DMS153 (cell line): ENCODE data around the gene TRPC4.
"Not testable (repeated sequence)": the region's sequence is repeated elsewhere in the genome, so short reads cannot be mapped to it uniquely, and the experiment has no call there.

ENCODE experiments used
- DNase-seq: peaks from one replicate; lab custom pipeline; 2025; lab: John Stamatoyannopoulos, UW

TRPC4 gene

DNA sequence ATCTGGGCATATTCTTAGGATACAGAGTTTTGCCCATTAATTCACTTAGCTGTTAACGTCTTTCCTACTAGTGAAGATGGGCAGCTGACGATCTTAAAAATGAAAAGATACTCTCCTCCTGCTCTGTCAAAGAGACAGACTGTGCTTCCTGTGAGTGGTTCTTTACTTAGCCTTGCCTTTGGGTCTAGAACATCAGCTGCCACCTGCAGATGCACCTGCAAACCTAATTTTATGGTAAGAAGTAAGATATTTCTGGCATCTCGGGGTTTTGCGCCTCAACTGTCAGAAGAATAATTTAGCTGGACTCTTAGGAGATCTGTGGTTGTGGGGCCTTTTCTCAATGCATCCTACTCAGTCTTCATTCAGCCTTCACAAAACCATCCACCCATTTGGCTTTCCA lies 36.2 kb downstream of the TRPC4 start:
- DNase-seq: no peak

DNA sequence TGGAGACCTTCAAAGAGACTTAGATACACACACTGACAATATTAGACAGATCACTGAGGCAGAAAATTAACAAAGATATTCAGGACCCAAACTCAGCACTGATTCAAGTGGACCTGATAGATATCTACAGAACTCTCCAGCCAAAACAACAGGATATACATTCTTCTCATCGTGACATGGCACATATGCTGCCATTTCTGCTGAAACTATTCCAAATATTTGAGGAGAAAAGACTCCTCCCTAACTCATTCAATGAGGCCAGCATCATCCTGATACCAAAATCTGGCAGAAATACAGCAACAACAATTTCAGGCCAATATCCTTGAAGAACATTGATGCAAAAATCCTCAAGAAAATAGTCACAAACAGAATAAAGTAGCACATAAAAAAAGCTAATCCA lies 53.3 kb downstream of the TRPC4 start:
- DNase-seq: no peak

DNA sequence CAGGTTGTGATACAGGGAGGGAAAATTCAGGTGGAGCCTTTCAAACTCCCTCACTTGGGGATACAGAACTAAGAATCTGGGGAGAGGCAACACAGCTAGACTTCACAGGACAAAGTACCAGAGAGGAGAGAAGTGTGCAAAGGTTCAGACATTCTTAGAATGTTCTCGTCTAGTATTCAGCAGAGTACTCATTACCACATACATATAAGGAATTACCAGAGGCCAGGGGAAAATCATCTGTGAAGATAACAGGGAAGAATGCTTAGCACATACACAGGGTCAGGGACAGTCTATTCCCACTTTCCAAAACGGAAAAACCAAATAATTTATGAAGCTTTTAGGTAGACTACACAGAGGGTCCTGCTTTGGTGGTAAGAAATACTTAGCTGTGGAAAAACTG lies 58.1 kb downstream of the TRPC4 start:
- DNase-seq: no peak

DNA sequence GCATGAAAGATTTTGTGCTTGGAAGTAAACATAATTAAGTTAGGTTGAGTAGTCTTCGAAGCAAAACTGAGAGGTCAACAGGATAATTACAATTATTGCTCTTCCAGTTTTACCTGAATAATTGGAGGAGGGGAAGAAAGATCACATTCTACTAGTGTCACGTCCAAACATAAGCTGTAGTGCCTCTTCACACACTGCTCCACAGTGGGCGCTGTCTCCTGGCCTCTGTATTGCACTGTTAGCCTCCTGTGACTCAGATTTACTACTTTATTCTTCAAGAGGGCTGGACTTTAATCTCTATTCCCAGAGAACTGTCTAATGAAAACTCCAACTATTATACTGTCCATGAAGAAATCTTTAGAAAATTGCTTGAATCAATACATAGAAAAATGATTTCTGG lies 62.9 kb downstream of the TRPC4 start:
- no peak for DNase-seq

GRCh38 chr13:37797631-37798030 lies 71.9 kb downstream of the TRPC4 start:
- DNase-seq: no peak

DNA sequence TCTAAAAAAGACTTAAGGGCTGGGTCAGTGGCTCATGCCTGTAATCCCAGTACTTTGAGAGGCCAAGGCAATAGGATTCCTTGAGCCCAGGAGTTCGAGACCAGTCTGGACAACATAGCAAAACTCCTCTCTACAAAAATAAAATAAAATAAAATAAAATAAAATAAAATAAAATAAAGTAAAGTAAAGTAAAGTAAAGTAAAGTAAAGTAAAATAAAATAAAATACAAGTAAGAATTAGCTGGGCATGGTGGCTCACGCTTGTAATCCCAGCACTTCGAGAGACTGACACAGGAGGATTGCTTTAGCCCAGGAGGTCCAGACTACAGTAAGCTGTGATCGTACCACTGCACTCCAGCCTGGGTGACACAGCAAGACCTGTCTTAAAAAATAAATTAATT lies 72.8 kb downstream of the TRPC4 start:
- DNase-seq: not testable (repeated sequence)

DNA sequence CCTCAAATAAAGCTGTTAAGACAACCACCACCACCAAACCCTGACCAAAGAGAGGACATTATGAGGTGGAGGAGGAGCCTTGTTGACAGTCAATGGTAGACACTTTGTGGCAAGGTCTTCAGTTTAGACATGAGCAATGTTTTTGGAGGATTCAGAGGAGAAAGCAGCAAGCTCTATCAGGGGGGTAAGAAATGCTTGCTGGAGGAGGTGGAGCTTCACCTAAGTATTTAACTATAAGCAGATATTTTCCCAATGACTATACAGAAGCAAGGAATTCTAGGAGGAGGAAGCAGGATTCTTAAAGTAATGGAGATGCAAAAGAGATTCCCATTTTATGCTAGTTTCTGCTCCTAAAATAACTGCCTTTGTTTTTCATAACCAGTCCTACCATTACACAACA lies 74.2 kb downstream of the TRPC4 start:
- no peak for DNase-seq

DNA sequence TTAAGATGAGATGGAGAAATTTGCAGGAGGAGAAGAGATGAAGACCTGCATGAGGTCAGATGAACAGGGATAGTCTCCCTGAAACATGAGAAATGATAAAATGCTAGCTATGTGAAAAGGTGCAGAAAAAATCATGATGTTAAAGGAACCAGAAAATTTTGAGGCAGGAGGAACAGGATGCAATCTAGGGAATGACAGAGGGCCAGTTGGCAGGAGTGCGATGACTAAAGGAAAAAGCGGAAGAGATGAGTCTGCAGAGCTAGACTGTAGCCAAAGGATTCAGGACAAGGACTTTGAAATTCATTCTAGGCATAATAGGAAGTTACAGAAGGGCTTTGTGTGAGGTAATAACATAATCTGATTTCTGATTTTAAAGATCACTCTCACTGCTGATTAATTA lies 77.9 kb downstream of the TRPC4 start:
- no peak for DNase-seq

DNA sequence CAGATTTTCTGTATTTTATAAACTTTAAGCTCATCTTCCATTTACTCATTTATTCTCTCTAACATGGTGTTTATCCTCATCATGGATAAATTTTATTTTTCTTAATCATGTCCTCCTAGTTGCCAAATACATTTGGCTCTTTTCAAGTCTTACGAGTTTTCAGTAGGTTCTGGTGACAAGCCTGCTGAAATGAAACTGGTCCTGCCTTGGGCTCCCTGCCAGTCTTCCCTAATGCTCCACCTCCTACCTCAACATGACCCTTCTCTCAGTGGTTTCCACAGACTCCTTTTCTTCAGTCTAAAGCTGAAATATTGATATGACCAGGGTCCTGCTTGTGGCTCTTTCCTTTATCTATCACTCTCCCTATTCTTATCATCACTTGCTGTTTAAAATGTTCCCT lies 81.2 kb downstream of the TRPC4 start:
- no peak for DNase-seq

DNA sequence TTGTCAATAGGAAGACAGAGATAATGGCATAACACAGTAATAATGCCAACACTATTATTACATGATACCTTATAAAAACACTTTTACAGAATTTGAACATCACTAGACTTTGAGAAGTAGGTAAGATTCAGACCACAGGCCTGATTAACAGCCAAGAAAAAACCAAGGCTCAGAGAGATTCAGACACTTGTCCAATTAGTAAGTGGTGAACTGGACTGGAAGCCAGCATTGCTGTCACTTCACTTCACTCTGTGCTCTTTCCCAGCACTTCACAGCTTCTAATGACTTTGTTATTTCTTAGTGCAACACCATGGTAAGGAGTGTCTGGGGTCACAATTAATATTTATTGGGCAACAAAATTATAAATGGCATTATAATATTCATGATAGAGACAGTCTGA lies 91.9 kb downstream of the TRPC4 start:
- DNase-seq: no peak

GRCh38 chr13:37775871-37776270 lies 93.7 kb downstream of the TRPC4 start:
- no peak for DNase-seq

GRCh38 chr13:37772644-37773043 lies 96.9 kb downstream of the TRPC4 start:
- no peak for DNase-seq

DNA sequence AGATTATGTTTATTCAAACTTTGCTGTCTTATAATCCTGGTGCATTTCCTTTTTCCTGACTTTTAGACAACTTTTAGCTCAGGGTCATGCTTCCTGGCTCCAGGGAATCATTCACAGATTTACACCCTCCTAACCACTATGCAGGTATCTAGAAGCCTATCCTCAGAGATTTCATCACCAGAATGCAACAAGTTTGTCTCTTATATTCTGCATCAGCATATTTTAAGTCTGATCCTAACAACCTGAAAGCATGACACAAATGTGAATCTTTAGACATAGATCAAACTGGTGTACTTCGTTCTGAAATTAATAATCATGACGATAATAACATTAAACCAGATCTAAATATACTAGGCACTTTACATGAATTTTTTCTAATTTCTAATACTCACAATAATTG lies 100.0 kb downstream of the TRPC4 start:
- no peak for DNase-seq

DNA sequence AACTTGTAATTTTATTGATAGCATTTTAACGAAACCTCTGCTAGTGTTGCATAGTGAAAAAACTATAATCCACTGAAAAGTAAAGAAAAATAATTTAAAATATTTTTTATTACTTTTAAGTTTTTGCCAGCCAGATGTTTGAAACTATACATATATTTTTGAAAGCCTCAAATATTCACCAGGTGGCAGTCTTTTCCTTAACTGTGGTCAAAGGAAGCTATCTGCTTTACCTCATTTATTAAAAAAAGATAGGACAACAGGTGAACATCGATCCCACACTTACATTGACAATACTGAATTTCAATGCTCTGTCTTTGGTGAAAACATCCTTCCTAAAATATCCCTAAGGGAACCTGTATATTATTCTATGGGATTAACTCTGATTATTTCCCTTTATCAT lies 100.5 kb downstream of the TRPC4 start:
- DNase-seq: peak; percentile 17

DNA sequence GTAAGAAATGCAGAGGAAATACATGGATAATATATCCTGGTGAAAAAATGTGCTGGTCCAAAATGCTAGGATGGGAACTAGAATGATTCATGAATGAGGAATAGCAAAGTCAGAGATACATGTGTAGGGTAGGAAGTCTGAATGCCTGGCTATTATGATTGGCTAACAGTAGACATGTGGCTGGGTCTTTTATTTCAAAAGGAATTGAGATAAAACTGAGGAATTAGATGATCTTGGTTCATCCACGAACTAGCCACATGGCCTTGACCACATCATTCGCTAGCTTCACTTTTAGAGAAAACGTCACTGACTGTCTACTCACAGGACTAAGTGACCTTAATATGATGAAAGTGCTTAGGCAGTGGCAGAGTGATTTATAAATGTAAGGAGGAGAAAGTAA lies 103.1 kb downstream of the TRPC4 start:
- DNase-seq: no peak

- DNase-seq: no peak
Observed at GRCh38 chr13:37755349-37755748, 114.2 kb downstream of the TRPC4 start.

GRCh38 chr13:37753776-37754175 lies 115.8 kb downstream of the TRPC4 start:
- no peak for DNase-seq

GRCh38 chr13:37752146-37752545 lies 117.4 kb downstream of the TRPC4 start:
- DNase-seq: no peak

DNA sequence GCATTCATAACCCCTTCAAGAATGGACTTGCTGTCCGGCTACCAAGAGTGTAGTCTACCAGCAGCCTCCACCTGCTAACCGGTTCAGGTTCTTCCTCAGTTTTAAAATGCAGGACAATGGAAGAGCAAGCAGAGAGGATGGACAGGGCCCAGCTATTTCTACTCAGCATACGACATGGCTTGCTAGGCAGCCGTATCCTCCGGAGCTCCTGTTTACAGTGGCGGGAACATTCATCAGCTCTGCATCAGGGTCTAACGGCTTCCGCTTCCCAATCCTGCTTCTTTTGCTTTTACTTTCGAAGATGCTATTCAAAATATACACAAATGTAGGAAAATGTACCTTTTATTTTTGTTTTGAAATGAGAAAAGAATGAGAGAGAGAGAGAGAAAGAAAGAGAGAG lies 118.5 kb downstream of the TRPC4 start:
- DNase-seq: no peak

- DNase-seq: no peak
Observed at GRCh38 chr13:37748913-37749312, 120.7 kb downstream of the TRPC4 start.

GRCh38 chr13:37747071-37747612 lies 122.4 kb downstream of the TRPC4 start:
- DNase-seq: peak; percentile 91

- no peak for DNase-seq
Observed at GRCh38 chr13:37741536-37741935, 128.0 kb downstream of the TRPC4 start.

DNA sequence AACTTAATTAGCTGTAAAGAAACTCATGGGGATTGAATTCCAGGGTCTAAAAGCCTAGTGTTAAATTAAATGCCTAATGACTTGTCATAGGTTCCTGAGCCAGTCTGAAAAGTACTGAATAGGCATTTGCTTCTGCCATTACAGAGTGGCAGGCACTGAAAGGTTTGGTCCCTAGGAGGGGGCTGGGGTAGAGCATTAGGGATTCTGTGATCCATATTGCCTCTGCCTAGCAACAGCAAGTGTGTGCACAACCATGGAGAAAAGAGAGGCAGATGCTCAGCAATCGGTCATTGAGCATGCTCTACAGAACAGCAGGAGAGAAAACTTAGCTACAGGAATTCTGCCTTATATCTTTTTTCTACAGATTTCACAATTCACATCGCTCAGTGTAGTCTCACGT lies 133.5 kb downstream of the TRPC4 start:
- DNase-seq: no peak

- DNase-seq: no peak
Observed at GRCh38 chr13:37735293-37735692, 134.3 kb downstream of the TRPC4 start.

DNA sequence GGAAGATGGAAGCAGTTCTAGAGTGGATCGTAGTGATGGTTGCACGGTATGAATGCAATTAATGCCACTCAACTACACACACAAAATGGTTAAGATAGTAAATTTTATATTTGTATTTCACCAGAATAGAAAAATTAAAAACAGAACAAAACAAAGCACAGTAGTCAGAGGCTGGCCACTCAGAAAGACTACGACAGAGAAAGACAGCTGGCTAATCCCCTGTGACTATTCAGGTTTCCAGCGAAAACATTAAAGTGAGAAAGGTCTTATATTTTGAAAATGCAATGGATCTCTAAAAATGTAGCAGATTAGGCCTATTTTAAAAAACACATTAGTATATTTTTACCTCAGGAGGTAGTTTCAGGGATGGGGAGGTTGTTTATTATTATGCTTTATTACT lies 139.7 kb downstream of the TRPC4 start:
- DNase-seq: no peak
